Duodenal mucosa (tissue), 2 donors: Measurements from ENCODE around the gene USP48.
"Not testable (repeated sequence)": the region's sequence is repeated elsewhere in the genome, so short reads cannot be mapped to it uniquely, and the experiment has no call there.

ENCODE experiments used
- H3K27ac ChIP-seq: one replicate; pipeline ENCODE4 v1.7.0; 2013; ENCODE audit warnings: low read depth, low read length
- H3K27me3 ChIP-seq, 2 donors: one replicate each; pipeline ENCODE4 v1.7.0; 2013; ENCODE audit warnings: low read length in 2 of 2, control low read depth in 1 of 2; ENCODE audit not compliant: insufficient read depth in 2 of 2, control insufficient read depth in 1 of 2
- H3K36me3 ChIP-seq, 2 donors: one replicate each; pipeline ENCODE4 v1.7.0; 2013; ENCODE audit warnings: low read length in 2 of 2, control low read depth in 1 of 2; ENCODE audit not compliant: insufficient read depth in 2 of 2, control insufficient read depth in 1 of 2
- H3K4me1 ChIP-seq, 2 donors: one replicate each; pipeline ENCODE4 v1.7.0; 2013; ENCODE audit warnings: low read length in 2 of 2, control low read depth in 1 of 2; ENCODE audit not compliant: insufficient read depth in 2 of 2, control insufficient read depth in 1 of 2
- H3K4me3 ChIP-seq, 2 donors: one replicate each; pipeline ENCODE4 v1.7.0; 2013; ENCODE audit warnings: low read length in 2 of 2, low read depth in 1 of 2
- H3K9ac ChIP-seq, 2 donors: one replicate each; pipeline ENCODE4 v1.7.0; 2013; ENCODE audit warnings: low read length in 2 of 2, low read depth in 1 of 2
- H3K9me3 ChIP-seq, 2 donors: one replicate each; pipeline ENCODE4 v1.7.0; 2013; ENCODE audit warnings: low read length in 2 of 2, control low read depth in 1 of 2; ENCODE audit not compliant: control insufficient read depth in 1 of 2

Gene USP48

GRCh38 chr1:21793104-21793503 is 10.2 kb upstream of the USP48 start:
- Histone ChIP-seq H3K9ac (no peak overlapping the region), H3K9me3 (peaks cover 6 to 7% of the 10 kb centered on the region in 2 donors), H3K27ac (no peak overlapping the region), H3K4me1 (no peaks in the 10 kb centered on the region), H3K4me3 (no peak overlapping the region), H3K36me3 (no peaks in the 10 kb centered on the region), H3K27me3 (no peaks in the 10 kb centered on the region)

- H3K27ac ChIP-seq: no peak overlapping the region
- no peaks in the 10 kb centered on the region for H3K36me3 ChIP-seq
- H3K4me3 ChIP-seq: no peak overlapping the region
- H3K27me3 ChIP-seq: no peaks in the 10 kb centered on the region
- peaks cover 0 to 3% of the 10 kb centered on the region in 2 donors for H3K4me1 ChIP-seq
- no peaks in the 10 kb centered on the region for H3K9me3 ChIP-seq
- no peak overlapping the region for H3K9ac ChIP-seq
Measured at GRCh38 chr1:21786640-21787039, 3.7 kb upstream of the USP48 start.

DNA sequence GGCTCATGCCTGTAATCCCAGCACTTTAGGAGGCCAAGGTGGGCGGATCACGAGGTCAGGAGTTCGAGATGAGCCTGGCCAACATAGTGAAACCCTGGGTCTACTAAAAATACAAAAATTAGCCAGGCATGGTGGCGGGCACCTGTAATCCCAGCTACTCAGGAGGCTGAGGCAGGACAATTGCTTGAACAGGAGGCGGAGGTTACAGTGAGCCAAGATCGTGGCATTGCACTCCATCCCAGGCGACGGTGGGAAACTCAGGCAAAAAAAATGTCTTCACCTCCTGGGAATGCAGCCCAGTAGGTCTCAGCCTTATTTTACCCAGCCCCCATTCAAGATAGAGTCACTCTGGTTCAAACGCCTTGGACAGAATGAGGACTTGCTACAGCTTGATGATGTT is 2.8 kb upstream of the USP48 start:
- H3K27me3 ChIP-seq, H3K9me3 ChIP-seq, H3K4me3 ChIP-seq, H3K4me1 ChIP-seq, H3K27ac ChIP-seq, H3K36me3 ChIP-seq, H3K9ac ChIP-seq: not testable (repeated sequence)

DNA sequence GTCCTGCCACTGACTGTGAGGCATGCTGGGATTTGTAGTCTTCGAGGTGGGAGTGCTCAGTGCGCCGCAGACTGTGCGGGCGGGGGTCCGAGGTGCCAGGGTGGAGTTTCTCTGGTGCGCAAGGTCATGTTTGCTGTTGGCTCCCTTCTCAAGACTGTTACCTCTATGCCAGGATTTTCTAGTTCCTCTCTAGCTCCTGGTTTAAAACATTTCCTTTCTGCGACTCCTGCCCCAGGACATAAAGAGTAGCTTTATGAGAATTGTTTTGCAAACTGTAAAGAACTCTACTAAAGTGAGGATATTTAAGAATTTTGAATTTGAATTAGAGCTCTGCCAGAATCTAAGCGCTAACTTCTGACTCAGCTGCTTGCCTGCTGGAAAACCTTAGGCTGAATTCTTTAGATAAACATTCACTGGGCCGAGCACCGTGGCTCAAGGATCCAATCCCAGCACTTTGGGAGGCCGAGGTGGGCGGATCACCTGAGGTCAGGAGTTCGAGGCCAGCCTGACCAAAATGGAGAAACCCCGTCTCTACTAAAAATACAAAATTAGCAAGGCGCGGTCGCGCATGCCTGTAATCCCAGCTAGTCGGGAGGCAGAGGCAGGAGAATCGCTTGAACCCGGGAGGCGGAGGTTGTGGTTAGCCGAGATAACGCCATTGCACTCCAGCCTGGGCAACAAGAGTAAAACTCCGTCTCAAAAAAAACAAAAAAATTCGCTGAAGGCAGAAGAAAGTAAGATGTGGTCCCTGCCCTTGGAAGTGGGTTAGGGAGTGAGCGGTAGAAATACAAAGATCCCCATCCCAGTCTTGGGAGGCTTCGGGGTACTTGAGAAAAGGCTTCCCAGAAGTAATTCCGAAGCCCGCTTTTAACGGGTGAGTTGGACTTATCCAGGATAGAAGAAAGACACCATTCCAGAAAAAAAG is 992 bp upstream of the USP48 start:
- Histone ChIP-seq H3K36me3 (no peaks in the 10 kb centered on the region), H3K9me3 (no peaks in the 10 kb centered on the region), H3K9ac (peak overlapping the region; percentile 90 to 98), H3K27ac (peak overlapping the region; percentile 100), H3K4me1 (peaks cover 7 to 8% of the 10 kb centered on the region in 2 donors), H3K27me3 (no peaks in the 10 kb centered on the region), H3K4me3 (peak overlapping the region; percentile 74 to 94)

GRCh38 chr1:21782349-21782867 is 541 bp downstream of the USP48 start:
- Histone ChIP-seq H3K4me3 (peak overlapping the region; percentile 74 to 94), H3K9ac (peak overlapping the region; percentile 78 to 90), H3K9me3 (no peaks in the 10 kb centered on the region), H3K27me3 (no peaks in the 10 kb centered on the region), H3K27ac (peak overlapping the region; percentile 100), H3K4me1 (peaks cover 7 to 8% of the 10 kb centered on the region in 2 donors), H3K36me3 (no peaks in the 10 kb centered on the region)

DNA sequence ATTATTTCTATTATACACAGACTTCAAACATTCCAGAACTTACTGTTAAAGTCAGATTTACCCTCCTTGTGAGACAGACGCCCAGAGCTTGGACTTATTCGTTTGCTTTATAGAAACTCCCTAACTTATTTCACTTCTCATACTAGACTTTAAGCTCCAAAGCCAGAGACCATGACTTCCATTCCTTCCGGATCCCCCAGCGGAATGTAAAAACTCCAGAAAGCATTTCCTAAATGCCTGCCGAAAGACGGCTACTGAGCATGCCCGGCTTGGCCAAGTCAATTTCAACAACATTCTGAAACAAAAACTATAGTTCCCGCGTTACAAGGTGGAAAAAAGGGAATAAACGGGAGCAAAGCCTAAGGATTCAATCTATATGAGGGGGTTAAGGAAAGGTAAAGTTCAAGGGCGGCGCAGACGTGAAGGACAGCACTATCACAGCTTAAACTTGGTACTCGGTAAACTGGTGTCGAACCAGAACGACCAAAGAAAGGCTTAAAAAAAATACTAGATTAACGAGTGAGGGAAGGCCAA is 1.1 kb downstream of the USP48 start:
- no peaks in the 10 kb centered on the region for H3K27me3 ChIP-seq
- H3K27ac ChIP-seq: peak overlapping the region; percentile 100
- no peaks in the 10 kb centered on the region for H3K36me3 ChIP-seq
- no peaks in the 10 kb centered on the region for H3K9me3 ChIP-seq
- H3K4me3 ChIP-seq: peak overlapping the region; percentile 74 to 94
- peak overlapping the region; percentile 78 to 90 for H3K9ac ChIP-seq
- peaks cover 7 to 8% of the 10 kb centered on the region in 2 donors for H3K4me1 ChIP-seq

DNA sequence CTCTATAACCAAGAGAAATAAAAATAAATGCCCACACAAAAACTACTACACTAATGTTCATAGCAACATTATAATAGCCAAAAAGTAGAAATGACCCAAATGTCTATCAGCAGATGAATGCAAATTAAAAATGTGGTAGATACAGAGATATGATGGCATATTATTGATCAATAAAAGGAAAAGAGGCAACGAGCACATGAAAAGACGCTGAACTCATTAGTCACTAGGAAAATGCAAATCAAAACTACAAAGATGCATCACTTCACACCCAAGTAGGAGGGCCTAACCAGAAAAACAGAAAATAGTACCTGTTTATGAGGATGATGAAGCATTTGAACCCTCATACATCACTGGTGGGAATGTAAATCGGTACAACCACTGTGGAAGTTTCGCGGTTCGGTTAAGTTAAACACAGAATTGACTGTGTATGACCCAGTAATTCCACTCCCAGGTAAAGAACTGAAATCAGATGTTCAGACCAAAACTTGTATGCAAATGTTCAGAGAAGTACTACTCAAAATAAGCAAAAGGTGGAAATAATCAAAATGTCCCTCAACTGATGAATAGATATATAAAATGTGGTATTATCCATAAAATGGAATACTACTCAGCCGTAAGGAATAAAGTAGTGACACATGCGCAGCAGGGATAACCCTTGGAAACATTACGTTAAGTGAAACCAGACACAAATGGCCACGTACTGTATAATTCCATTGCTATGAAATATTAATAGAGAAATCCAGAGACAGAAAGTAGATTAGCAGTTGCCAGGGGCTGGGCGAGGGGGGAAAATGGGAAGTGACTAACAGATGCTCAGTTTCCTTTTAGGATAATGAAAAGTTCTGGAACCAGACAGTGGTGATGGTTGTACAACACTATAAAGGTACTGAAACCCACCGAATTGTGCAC is 3.1 kb downstream of the USP48 start:
- Histone ChIP-seq H3K9ac (peak overlapping the region in 1 of 2 donors; percentile 12), H3K4me3 (peak overlapping the region in 1 of 2 donors; percentile 22), H3K9me3 (no peaks in the 10 kb centered on the region), H3K27me3 (no peaks in the 10 kb centered on the region), H3K36me3 (no peaks in the 10 kb centered on the region), H3K27ac (no peak overlapping the region), H3K4me1 (peaks cover 8 to 10% of the 10 kb centered on the region in 2 donors)

GRCh38 chr1:21778405-21778727 is 4.6 kb downstream of the USP48 start:
- H3K27me3 ChIP-seq: no peaks in the 10 kb centered on the region
- H3K4me3 ChIP-seq: no peak overlapping the region
- H3K9me3 ChIP-seq: no peaks in the 10 kb centered on the region
- H3K4me1 ChIP-seq: peaks cover 10 to 11% of the 10 kb centered on the region in 2 donors
- H3K9ac ChIP-seq: no peak overlapping the region
- H3K36me3 ChIP-seq: no peaks in the 10 kb centered on the region
- H3K27ac ChIP-seq: no peak overlapping the region

GRCh38 chr1:21776925-21777324 is 6.0 kb downstream of the USP48 start:
- H3K9ac ChIP-seq, H3K27ac ChIP-seq, H3K27me3 ChIP-seq, H3K9me3 ChIP-seq, H3K4me3 ChIP-seq, H3K36me3 ChIP-seq: not testable (repeated sequence)
- peaks cover 10 to 13% of the 10 kb centered on the region in 2 donors for H3K4me1 ChIP-seq
